GM19438 (cell line): Measurements from ENCODE around the gene MYT1.
"Not testable (repeated sequence)": the region's sequence is repeated elsewhere in the genome, so short reads cannot be mapped to it uniquely, and the experiment has no call there.

Experiments used
- ATAC-seq: cut with Tn5 transposase; IDR thresholded peaks from one replicate; pipeline ENCODE4 v1.9.1; 2021; ENCODE audit warnings: low read depth; ENCODE audit not compliant: unreplicated experiment

Gene MYT1

GRCh38 chr20:64164123-64164836 lies at the start of gene MYT1:
MYT1 (plus strand) TSS chr20:64164452; CDS start chr20:64198862, 34,410 bp downstream.
- ATAC-seq, result no peak

GRCh38 chr20:64115171-64115911 lies 48.9 kb upstream of the MYT1 start:
- ATAC-seq, result no peak

DNA sequence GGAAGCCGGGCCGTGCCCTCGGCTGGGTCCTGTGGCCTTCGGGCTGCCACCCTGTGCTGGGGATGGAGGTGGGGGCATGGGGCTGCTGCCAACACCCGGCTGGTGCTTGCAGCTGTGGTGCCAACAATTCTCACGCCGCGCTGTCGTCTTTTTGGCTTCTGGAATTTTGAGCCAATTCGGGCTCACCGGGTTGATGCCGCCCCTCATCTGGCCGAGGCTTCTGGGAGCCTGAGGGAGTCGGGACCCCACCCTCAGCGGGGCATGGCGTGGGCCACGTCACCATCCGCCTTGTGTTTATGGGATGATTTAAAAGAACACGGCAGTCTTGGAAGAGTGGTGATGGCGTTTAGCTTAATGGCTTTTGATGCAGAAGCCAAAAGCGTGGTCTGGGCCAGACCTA lies 48.2 kb upstream of the MYT1 start:
- no peak for ATAC-seq

DNA sequence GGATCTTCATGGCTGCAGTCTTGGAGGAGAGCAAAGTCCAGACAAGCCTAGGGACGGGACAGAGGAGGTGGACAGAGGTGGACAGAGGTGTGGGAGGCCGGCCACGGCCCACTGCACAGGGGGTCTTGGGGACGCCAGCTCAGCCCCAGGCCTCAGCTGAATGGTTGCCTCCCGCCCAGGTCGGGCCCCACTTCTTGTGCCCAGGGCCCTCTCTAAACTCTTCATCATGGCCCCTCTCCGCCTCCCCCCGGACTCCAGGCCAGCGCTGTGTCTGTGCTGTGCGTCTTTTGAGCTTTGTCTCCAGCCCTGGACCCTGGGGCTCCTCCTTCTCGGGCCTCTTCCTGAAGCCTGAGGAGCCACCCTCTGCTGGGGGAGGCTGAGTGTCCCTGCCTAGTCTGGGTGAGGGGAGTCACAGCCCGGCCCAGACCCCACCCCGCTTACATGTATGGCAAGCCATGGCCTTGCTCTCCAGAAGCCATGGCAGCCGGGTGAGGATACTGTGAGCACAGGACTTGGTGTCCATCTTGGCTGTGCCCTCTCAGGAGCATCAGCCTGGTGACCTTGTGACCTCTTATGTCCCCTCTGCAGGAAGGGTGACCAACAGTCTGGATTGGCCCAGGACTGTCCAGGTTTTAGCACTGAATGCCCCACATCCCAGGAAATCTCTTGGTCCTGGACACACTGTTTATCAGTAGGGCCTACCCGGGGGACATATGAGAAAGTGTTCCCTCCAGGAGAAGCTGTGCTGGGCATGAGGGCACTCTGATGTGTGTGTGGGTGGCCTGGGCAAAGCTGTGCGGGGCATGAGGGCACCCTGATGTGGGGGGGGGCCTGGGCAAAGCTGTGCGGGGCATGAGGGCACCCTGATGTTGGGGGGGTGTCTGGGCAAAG lies 47.5 kb upstream of the MYT1 start:
- no peak for ATAC-seq

DNA sequence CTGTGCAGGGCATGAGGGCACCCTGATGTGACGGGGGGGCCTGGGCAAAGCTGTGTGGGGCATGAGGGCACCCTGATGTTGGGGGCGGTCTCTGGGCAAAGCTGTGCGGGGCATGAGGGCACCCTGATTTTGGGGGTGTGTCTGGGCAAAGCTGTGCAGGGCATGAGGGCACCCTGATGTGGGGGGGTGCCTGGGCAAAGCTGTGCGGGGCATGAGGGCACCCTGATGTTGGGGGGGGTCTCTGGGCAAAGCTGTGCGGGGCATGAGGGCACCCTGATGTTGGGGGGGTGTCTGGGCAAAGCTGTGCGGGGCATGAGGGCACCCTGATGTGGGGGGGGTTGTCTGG lies 46.8 kb upstream of the MYT1 start:
- ATAC-seq, result not testable (repeated sequence)

DNA sequence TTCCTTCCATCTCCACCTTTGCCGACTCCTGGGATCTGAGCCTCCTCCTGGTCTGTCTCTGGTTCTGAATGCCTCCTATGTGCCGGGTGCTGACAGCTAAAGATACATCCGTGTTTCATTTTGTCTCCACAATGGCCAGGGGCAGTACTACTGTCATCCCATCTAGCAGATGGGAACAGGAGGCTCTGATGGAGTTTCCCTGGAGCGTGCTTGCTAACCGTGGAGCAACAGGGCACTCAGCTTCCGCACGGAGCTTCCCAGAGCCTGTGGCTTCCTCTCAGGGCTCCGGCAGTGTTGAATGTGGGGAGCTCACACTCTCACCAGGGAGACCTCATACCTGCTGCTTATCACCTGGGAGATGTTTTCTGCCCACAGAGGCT lies 45.0 kb upstream of the MYT1 start:
- no peak for ATAC-seq

GRCh38 chr20:64119681-64120341 lies 44.4 kb upstream of the MYT1 start:
- no peak for ATAC-seq

DNA sequence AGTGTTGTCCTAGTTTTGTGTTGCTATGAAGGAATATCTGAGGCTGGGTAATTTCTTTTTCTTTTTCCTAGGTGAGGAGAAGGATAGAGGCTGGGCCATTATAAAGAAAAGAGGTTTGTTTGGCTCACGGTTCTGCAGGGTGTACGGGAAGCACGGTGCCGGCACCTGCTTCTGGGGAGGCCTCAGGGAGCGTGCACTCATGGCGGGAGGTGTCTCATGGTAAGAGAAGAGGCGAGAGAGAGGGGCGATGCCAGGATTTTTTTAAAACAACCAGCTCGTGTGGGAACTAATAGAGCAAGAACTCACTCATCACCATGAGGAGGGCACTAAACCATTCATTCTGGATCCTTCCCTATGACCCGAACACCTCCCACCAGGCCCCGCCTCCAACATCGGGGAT lies 42.7 kb upstream of the MYT1 start:
- ATAC-seq, result no peak

GRCh38 chr20:64122927-64123326 lies 41.3 kb upstream of the MYT1 start:
- ATAC-seq, result not testable (repeated sequence)

GRCh38 chr20:64123517-64123916 lies 40.7 kb upstream of the MYT1 start:
- ATAC-seq, result not testable (repeated sequence)

GRCh38 chr20:64129146-64129782 lies 35.0 kb upstream of the MYT1 start:
- ATAC-seq, result no peak

DNA sequence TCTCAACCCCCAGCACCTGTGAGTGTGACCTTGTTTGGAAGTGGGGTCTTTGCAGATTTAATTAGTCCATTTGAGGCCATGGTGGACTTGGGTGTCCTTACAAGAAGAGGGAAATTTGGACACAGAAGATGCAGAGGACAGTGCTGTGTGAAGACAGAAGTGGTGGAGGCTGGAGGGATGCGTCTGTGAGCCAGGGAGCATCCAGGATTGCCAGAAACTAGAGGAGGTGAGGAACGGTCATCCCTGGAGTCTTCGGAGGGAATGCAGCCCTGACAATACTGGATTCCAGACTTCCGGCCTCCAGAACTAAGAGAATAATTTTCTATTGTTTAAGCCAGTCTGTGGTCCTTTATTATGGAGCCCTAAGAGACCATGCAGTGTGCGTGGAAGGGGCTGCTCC lies 34.0 kb upstream of the MYT1 start:
- no peak for ATAC-seq

GRCh38 chr20:64130876-64131275 lies 33.4 kb upstream of the MYT1 start:
- ATAC-seq, result no peak

DNA sequence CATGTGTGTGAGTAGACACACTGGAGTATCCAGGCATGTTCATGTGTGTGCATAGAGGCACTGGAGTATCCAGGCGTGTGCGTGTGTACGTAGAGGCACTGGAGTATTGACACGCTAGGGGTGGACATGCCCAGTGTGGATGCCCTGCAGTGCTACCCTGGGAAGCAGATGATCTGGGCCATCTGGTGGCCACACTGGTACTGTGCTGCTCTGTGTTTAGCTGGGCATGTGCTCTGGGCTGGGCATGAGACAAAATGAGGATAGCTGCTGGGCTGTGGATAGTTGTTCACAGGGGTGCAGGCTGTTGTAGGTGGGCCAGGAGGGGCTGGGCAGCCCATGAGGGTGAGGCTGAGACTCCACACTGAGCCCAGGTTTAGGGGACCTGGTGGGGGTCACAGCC lies 32.8 kb upstream of the MYT1 start:
- ATAC-seq, result no peak

GRCh38 chr20:64133951-64134407 lies 30.3 kb upstream of the MYT1 start:
- ATAC-seq, result no peak

DNA sequence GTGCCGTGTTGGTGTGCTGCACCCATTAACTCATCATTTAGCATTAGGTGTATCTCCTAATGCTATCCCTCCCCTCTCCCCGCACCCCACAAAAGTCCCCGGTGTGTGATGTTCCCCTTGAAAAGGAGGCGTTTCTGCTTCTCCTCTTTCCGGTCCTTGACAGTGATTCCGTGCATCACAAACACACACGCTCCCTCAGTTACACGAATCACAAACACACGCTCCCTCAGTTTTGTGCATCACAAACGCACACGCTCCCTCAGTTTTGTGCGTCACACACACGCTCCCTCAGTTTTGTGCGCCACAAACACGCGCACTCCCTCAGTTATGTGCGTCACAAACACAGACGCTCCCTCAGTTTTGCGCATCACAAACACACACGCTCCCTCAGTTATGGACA lies 29.5 kb upstream of the MYT1 start:
- ATAC-seq, result not testable (repeated sequence)

DNA sequence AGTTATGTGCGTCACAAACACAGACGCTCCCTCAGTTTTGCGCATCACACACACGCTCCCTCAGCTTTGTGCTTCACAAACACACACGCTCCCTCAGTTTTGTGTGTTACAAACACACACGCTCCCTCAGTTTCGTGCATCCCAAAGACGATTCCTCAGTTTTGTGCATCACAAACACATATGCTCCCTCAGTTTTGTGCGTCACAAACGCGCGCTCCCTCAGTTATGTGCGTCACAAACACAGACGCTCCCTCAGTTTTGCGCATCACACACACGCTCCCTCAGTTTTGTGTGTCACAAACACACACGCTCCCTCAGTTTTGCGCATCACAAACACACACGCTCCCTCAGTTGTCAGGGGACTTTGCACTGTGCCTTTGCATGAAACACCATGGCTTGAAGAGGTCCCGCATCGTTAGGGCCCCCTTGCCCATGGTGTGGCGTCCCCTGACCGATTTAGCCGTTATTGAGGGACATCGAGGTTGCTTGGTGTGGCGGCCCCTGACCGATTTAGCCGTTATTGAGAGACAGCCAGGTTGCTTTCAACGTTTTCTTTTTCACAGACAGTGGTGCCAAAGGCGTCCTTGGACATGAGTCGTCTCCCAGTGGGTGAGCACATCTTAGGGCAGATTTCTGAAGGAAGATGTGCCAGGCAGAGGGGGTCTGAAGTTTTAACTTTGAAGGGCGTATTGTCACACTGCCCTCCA lies 28.1 kb upstream of the MYT1 start:
- ATAC-seq, result no peak

GRCh38 chr20:64137598-64138031 lies 26.6 kb upstream of the MYT1 start:
- ATAC-seq, result no peak

GRCh38 chr20:64138276-64138815 lies 25.9 kb upstream of the MYT1 start:
- ATAC-seq, result no peak
